Fibroblast of lung (primary cell): ENCODE data around the gene CLDN18.

Experiments
- CTCF ChIP-seq, 2 donors: IDR thresholded peaks in 1 of 2; conservative IDR thresholded peaks in 1 of 2; 1 replicate in 1 of 2; 2 replicates in 1 of 2; pipeline ENCODE4 v1.5.1; 2011 to 2012; ENCODE audit warnings: low read length in 2 of 2, control low read depth in 1 of 2, inconsistent platforms in 1 of 2, low read depth in 1 of 2, mild to moderate bottlenecking in 1 of 2
- EZH2 ChIP-seq: IDR thresholded peaks from 2 replicates; pipeline ENCODE4 v1.5.1; 2012; ENCODE audit warnings: low read length, control low read depth, mild to moderate bottlenecking; ENCODE audit errors: missing control alignments

DNA sequence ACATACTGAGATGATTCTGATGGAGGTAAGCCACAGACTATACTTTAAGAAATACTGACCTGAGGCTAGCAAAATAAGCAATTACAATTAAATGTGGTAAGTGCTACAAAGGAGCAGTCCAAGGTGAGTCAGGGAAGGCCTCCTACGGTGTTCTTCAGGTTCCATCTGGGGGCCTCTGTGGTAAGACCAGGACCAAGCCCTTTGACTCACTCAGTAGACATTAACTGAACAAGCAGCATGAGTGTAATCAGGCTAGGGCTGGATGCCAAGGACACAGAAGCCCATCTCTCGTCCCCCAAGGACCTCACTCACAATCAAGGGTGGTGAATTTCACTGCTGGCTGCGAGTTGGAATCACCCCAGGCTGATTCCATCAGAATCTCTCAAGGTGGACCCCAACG, 68.1 kb downstream of the CLDN18 start:
- TF ChIP-seq CTCF (conservative IDR thresholded peaks at IDR 0.05 in 1 of 2, IDR thresholded peaks at IDR 0.05 in 1 of 2; ENCODE audit: low read depth in 1 of 2, low read length in 2 of 2): no peak
- no peak for TF ChIP-seq EZH2
